HUDEP-2 (cell line): ENCODE measurements around the gene ITGA8.
"Not testable (repeated sequence)": the region's sequence is repeated elsewhere in the genome, so short reads cannot be mapped to it uniquely, and the experiment has no call there.

Source experiments
- DNase-seq, 76 experiments: peaks; one replicate each; lab custom pipeline; 2025; ENCODE audit not compliant: unreplicated experiment in 76 of 76; lab: John Stamatoyannopoulos, UW

Gene ITGA8

GRCh38 chr10:15516256-15517085 lies 203.3 kb downstream of the ITGA8 start:
- no peak for DNase-seq

- DNase-seq = peak in 1 of 76 experiments; percentile 3
Observed at GRCh38 chr10:15515202-15515601, 204.5 kb downstream of the ITGA8 start.

- no peak for DNase-seq
Observed at GRCh38 chr10:15510963-15511362, 208.8 kb downstream of the ITGA8 start.

- no peak for DNase-seq
Observed at GRCh38 chr10:15505329-15505728, 214.4 kb downstream of the ITGA8 start.

- no peak for DNase-seq
Observed at GRCh38 chr10:15504101-15504840, 215.5 kb downstream of the ITGA8 start.

GRCh38 chr10:15494850-15495506 lies 224.7 kb downstream of the ITGA8 start:
- DNase-seq = no peak

GRCh38 chr10:15491856-15492642 lies 227.7 kb downstream of the ITGA8 start:
- no peak for DNase-seq

GRCh38 chr10:15489431-15489830 lies 230.3 kb downstream of the ITGA8 start:
- no peak for DNase-seq

GRCh38 chr10:15487376-15487775 lies 232.3 kb downstream of the ITGA8 start:
- DNase-seq = no peak

- no peak for DNase-seq
Observed at GRCh38 chr10:15486404-15486803, 233.3 kb downstream of the ITGA8 start.

- DNase-seq = no peak
Observed at GRCh38 chr10:15485684-15486316, 233.9 kb downstream of the ITGA8 start.

- no peak for DNase-seq
Observed at GRCh38 chr10:15485027-15485426, 234.7 kb downstream of the ITGA8 start.

GRCh38 chr10:15484128-15484527 lies 235.6 kb downstream of the ITGA8 start:
- no peak for DNase-seq

GRCh38 chr10:15483215-15484075 lies 236.3 kb downstream of the ITGA8 start:
- DNase-seq = no peak

- no peak for DNase-seq
Observed at GRCh38 chr10:15482156-15482555, 237.6 kb downstream of the ITGA8 start.

GRCh38 chr10:15478950-15479349 lies 240.8 kb downstream of the ITGA8 start:
- no peak for DNase-seq

GRCh38 chr10:15478429-15478828 lies 241.3 kb downstream of the ITGA8 start:
- no peak for DNase-seq

- DNase-seq = no peak
Observed at GRCh38 chr10:15476337-15476736, 243.4 kb downstream of the ITGA8 start.

- DNase-seq = not testable (repeated sequence)
Observed at GRCh38 chr10:15475439-15475838, 244.3 kb downstream of the ITGA8 start.
